HepG2 (cell line): ENCODE measurements around the gene SEPHS2. TPM values are rescaled to one million over a fixed set of nuclear protein-coding genes. Genes with fewer than 3 reads are reported as not detected.

Experiments
- DMAP1 ChIP-seq: IDR thresholded peaks from 2 replicates; pipeline ENCODE4 v1.6.1; 2016
- FOXA1 ChIP-seq, 2 experiments: fragments of 450-650 bp in 1 of 2; sonication (generic) in 1 of 2; formaldehyde crosslinking in 1 of 2; IDR thresholded peaks; 2 replicates each; pipeline versions ENCODE4 v1.4.0 to v1.6.1; 2016 to 2020; ENCODE audit warnings: missing genetic modification reagents in 1 of 2
- GATAD2A ChIP-seq: IDR thresholded peaks from 2 replicates; pipeline ENCODE4 v1.6.1; 2016
- GFI1 ChIP-seq: sonication (generic); formaldehyde crosslinking; IDR thresholded peaks from 2 replicates; pipeline ENCODE4 v1.5.0; 2020; ENCODE audit warnings: missing genetic modification reagents, mild to moderate bottlenecking, borderline replicate concordance
- HNF4G ChIP-seq, 2 experiments: sonication (generic) in 1 of 2; formaldehyde crosslinking in 1 of 2; IDR thresholded peaks; 2 replicates each; pipeline versions ENCODE4 v1.4.0 to v1.6.1; 2011 to 2020; ENCODE audit warnings: borderline replicate concordance in 2 of 2, low read depth in 2 of 2, mild to moderate bottlenecking in 2 of 2, low read length in 1 of 2, missing genetic modification reagents in 1 of 2, moderate library complexity in 1 of 2
- MED1 ChIP-seq: sonication (generic); formaldehyde crosslinking; IDR thresholded peaks from 2 replicates; pipeline ENCODE4 v1.4.0; 2020; ENCODE audit warnings: missing genetic modification reagents
- MEF2D ChIP-seq: sonication (generic); formaldehyde crosslinking; IDR thresholded peaks from 2 replicates; pipeline ENCODE4 v1.5.1; 2020; ENCODE audit warnings: mild to moderate bottlenecking, missing genetic modification reagents
- RAD21 ChIP-seq: fragments of 450-650 bp; formaldehyde crosslinking; IDR thresholded peaks from 2 replicates; pipeline ENCODE4 v1.5.0; 2020; ENCODE audit warnings: mild to moderate bottlenecking
- SATB2 ChIP-seq: sonication (generic); formaldehyde crosslinking; IDR thresholded peaks from 2 replicates; pipeline ENCODE4 v1.5.0; 2020; ENCODE audit warnings: missing genetic modification reagents
- ZGPAT ChIP-seq: IDR thresholded peaks from 2 replicates; pipeline ENCODE4 v1.6.1; 2016; ENCODE audit warnings: mild to moderate bottlenecking
- ZMYM2 ChIP-seq: sonication (generic); formaldehyde crosslinking; IDR thresholded peaks from 2 replicates; pipeline ENCODE4 v1.8.0; 2022; ENCODE audit warnings: mild to moderate bottlenecking, missing genetic modification reagents
- ZMYM3 ChIP-seq: sonication (generic); formaldehyde crosslinking; IDR thresholded peaks from 2 replicates; pipeline ENCODE4 v1.5.1; 2020; ENCODE audit warnings: mild to moderate bottlenecking, missing genetic modification reagents
- ZNF362 ChIP-seq: sonication (generic); formaldehyde crosslinking; IDR thresholded peaks from 2 replicates; pipeline ENCODE4 v1.4.0; 2020; ENCODE audit warnings: missing genetic modification reagents, mild to moderate bottlenecking, borderline replicate concordance
- ZNF530 ChIP-seq: sonication (generic); formaldehyde crosslinking; IDR thresholded peaks from 2 replicates; pipeline ENCODE4 v1.5.0; 2020; ENCODE audit warnings: low read depth, mild to moderate bottlenecking, missing genetic modification reagents
- ZNF704 ChIP-seq: sonication (generic); formaldehyde crosslinking; IDR thresholded peaks from 2 replicates; pipeline ENCODE4 v1.8.1; 2023; ENCODE audit warnings: mild to moderate bottlenecking, inconsistent platforms, moderate library complexity, missing genetic modification reagents, borderline replicate concordance
- ZNF775 ChIP-seq: sonication (generic); formaldehyde crosslinking; IDR thresholded peaks from 2 replicates; pipeline ENCODE4 v1.4.0; 2020; ENCODE audit warnings: missing genetic modification reagents, mild to moderate bottlenecking, moderate library complexity, borderline replicate concordance
- ZNF878 ChIP-seq: sonication (generic); formaldehyde crosslinking; IDR thresholded peaks from 2 replicates; pipeline ENCODE4 v1.8.1; 2023; ENCODE audit warnings: mild to moderate bottlenecking, missing genetic modification reagents, moderate library complexity
- polyA plus RNA-seq, 8 experiments: library from polyadenylated mRNA; depleted of rRNA in 3 of 8; stranded (reverse) in 7 of 8; unstranded in 1 of 8; fragments of >200 nt; fragmentation: Illumina TruSeq in 4 of 8; extraction: Trizol in 4 of 8; gene quantifications; 2 replicates each; pipeline versions ENCODE4 v1.2.1 to v1.2.3, GENCODE V29; 2011 to 2016; ENCODE audit warnings: low read depth in 4 of 8, missing spikeins in 1 of 8, mixed read lengths in 1 of 8; ENCODE audit not compliant: insufficient read depth in 1 of 8
- total RNA-seq, 5 experiments: library from RNA; depleted of rRNA; stranded (reverse); fragments of >200 nt; fragmentation: Illumina TruSeq; extraction: Trizol; gene quantifications; 2 replicates each; pipeline ENCODE4 v1.2.3, GENCODE V29; 2016; ENCODE audit warnings: low read depth in 1 of 5
- TF ChIP-seq, protein P1 (sequence below): sonication (generic); formaldehyde crosslinking; IDR thresholded peaks from 2 replicates; pipeline ENCODE4 v1.4.0; 2020; ENCODE audit warnings: missing genetic modification reagents; ENCODE audit errors: not compliant biosample characterization
- TF ChIP-seq, protein P2 (sequence below): sonication (generic); formaldehyde crosslinking; IDR thresholded peaks from 2 replicates; pipeline ENCODE4 v1.5.0; 2020; ENCODE audit warnings: mild to moderate bottlenecking, low read depth, missing genetic modification reagents, borderline replicate concordance
- TF ChIP-seq, protein P3 (sequence below): IDR thresholded peaks from 2 replicates; pipeline ENCODE4 v1.6.1; 2018; ENCODE audit warnings: missing genetic modification reagents, mild to moderate bottlenecking, missing compliant biosample characterization

Gene SEPHS2
- total and polyA plus RNA-seq, 2 of the 13 experiments (the other 11 are each of a cell fraction or from before 2014, with no cell fraction given), result 20.7 to 127 TPM

DNA sequence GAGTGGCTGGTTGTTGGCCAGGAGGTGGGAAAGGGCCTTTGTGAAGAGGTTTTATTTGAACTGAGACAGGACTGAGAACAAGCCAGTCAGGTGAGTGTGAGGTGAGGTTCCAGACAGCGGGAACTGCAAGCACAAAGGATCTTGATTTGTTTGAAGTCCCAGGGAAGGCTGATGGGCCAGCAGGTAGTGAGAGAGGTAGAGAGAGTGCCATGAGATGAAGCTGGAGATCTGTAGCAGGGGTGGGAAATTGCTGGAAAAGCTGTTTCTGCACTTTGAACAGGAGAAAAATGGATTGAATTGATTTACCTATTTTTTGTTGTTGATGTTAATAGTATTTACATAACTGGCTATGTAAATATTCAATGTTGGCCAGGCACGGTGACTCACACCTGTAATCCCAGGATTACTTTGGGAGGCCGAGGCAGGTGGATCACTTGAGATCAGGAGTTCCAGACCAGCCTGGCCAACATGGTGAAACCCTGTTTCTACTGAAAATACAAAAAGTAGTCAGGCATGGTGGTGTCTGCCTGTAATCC, 8.1 kb downstream of the SEPHS2 start (continued):
- TF ChIP-seq GFI1, result peak; percentile 98
- TF ChIP-seq FOXA1 (IDR thresholded peaks at IDR 0.05), result peak; percentile 99
- TF ChIP-seq FOXA1 (CRISPR knock-in tag; IDR thresholded peaks at IDR 0.05), result peak; percentile 70
- TF ChIP-seq ZMYM3, result peak; percentile 55
- no peak; the same call in 1 of the 2 replicates for TF ChIP-seq MEF2D (CRISPR knock-in tag)
- TF ChIP-seq, protein P1, sequence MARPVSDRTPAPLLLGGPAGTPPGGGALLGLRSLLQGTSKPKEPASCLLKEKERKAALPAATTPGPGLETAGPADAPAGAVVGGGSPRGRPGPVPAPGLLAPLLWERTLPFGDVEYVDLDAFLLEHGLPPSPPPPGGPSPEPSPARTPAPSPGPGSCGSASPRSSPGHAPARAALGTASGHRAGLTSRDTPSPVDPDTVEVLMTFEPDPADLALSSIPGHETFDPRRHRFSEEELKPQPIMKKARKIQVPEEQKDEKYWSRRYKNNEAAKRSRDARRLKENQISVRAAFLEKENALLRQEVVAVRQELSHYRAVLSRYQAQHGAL, result no peak
- no peak for TF ChIP-seq ZNF530 (CRISPR knock-in tag)
- peak; percentile 28 for TF ChIP-seq MED1 (CRISPR knock-in tag)
- peak; percentile 65 for TF ChIP-seq ZGPAT (CRISPR knock-in tag)
- peak; percentile 89 for TF ChIP-seq ZMYM2
- TF ChIP-seq, protein P2, sequence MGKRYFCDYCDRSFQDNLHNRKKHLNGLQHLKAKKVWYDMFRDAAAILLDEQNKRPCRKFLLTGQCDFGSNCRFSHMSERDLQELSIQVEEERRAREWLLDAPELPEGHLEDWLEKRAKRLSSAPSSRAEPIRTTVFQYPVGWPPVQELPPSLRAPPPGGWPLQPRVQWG (CRISPR knock-in tag), result no peak
- peak; percentile 66; the same call in 1 of the 2 replicates for TF ChIP-seq ZNF362 (CRISPR knock-in tag)
- TF ChIP-seq, protein P3, sequence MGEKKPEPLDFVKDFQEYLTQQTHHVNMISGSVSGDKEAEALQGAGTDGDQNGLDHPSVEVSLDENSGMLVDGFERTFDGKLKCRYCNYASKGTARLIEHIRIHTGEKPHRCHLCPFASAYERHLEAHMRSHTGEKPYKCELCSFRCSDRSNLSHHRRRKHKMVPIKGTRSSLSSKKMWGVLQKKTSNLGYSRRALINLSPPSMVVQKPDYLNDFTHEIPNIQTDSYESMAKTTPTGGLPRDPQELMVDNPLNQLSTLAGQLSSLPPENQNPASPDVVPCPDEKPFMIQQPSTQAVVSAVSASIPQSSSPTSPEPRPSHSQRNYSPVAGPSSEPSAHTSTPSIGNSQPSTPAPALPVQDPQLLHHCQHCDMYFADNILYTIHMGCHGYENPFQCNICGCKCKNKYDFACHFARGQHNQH (CRISPR knock-in tag), result peak; percentile 36; the same call in 1 of the 2 replicates
- TF ChIP-seq ZNF704 (CRISPR knock-in tag), result no peak
- TF ChIP-seq ZNF878 (CRISPR knock-in tag), result peak; percentile 56; the same call in 1 of the 2 replicates
- 0 out of 2 replicates have a peak, but pooled peaks have one; percentile 25 for TF ChIP-seq HNF4G (IDR thresholded peaks at IDR 0.05; ENCODE audit: borderline replicate concordance, low read depth, low read length)
- no peak for TF ChIP-seq HNF4G (CRISPR knock-in tag; IDR thresholded peaks at IDR 0.05; ENCODE audit: borderline replicate concordance, low read depth)
- TF ChIP-seq DMAP1 (CRISPR knock-in tag), result 0 out of 2 replicates have a peak, but pooled peaks have one; percentile 11
- TF ChIP-seq SATB2 (CRISPR knock-in tag), result no peak
- TF ChIP-seq RAD21 (CRISPR knock-in tag), result peak; percentile 7; the same call in 1 of the 2 replicates
- TF ChIP-seq GATAD2A (CRISPR knock-in tag), result peak; percentile 84
- 0 out of 2 replicates have a peak, but pooled peaks have one; percentile 23 for TF ChIP-seq ZNF775 (CRISPR knock-in tag)
